ENCODE results near the gene TMEM192.

TMEM192 gene

DNA sequence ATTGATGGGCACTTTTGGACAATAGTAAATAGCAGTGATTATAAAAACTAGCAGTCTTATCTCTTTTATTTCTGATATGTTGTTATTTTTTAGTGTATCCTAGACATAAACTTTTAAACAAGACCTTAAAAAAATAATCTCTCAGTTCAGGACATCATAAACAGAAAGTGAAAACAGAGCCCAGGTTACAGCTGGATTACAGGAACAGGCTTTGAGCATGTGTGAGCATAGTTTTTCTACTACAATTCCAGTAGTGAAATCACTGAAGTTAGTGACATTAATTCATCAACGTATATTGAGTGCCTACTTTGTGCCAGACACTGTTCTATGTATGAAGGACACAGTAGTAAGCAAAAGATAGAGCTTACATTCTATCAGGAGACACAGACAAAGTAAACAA, 42.1 kb downstream of the TMEM192 start:
- Histone ChIP-seq H3K4me1 (ENCODE audit: low read length) (no peaks in the 10 kb centered on the region), H3K4me3 (ENCODE audit: low read length) (no peak overlapping the region), H3K79me2 (ENCODE audit: low read length) (no peaks in the 10 kb centered on the region), H3K4me2 (ENCODE audit: low read length) (no peak overlapping the region), H2AFZ (ENCODE audit: low read depth, low read length) (no peak overlapping the region), H3K27me3 (ENCODE audit: low read depth, low read length) (no peaks in the 10 kb centered on the region), H3K9me3 (ENCODE audit: insufficient read depth, low read length) (no peaks in the 10 kb centered on the region), H3K9ac (ENCODE audit: low read length) (no peak overlapping the region), H3K36me3 (replicated peaks; ENCODE audit: low read depth, low read length) (peaks cover 3% of the 10 kb centered on the region), H3K27ac (ENCODE audit: low read length) (no peak overlapping the region), H4K20me1 (ENCODE audit: insufficient read depth, low read length) (no peaks in the 10 kb centered on the region)
- TF ChIP-seq, protein P1, sequence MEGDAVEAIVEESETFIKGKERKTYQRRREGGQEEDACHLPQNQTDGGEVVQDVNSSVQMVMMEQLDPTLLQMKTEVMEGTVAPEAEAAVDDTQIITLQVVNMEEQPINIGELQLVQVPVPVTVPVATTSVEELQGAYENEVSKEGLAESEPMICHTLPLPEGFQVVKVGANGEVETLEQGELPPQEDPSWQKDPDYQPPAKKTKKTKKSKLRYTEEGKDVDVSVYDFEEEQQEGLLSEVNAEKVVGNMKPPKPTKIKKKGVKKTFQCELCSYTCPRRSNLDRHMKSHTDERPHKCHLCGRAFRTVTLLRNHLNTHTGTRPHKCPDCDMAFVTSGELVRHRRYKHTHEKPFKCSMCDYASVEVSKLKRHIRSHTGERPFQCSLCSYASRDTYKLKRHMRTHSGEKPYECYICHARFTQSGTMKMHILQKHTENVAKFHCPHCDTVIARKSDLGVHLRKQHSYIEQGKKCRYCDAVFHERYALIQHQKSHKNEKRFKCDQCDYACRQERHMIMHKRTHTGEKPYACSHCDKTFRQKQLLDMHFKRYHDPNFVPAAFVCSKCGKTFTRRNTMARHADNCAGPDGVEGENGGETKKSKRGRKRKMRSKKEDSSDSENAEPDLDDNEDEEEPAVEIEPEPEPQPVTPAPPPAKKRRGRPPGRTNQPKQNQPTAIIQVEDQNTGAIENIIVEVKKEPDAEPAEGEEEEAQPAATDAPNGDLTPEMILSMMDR (IDR thresholded peaks at IDR 0.05; ENCODE audit: low read depth, low read length), result no peak

DNA sequence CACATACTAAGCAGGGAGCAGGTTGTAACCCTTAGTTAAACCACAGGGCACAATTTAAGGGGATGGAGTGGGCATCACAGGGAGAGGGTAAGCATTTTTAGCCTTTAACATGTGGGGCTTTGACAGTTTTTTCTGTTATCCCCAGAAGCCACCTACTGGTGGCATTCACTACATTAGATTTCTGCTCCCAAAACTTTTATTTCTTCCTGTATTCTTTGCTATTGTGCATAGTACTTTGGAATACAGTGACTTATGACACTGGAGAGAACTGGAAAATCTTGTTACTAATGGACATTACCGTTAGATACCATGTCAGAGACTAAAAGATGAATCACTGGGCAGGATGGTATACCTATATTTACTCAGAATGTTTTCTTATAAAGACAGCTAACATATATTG, 51.7 kb downstream of the TMEM192 start:
- no peak overlapping the region for H2AFZ ChIP-seq (ENCODE audit: low read depth, low read length)
- H3K4me3 ChIP-seq (ENCODE audit: low read length), result no peak overlapping the region
- H3K9me3 ChIP-seq (ENCODE audit: insufficient read depth, low read length), result no peaks in the 10 kb centered on the region

DNA sequence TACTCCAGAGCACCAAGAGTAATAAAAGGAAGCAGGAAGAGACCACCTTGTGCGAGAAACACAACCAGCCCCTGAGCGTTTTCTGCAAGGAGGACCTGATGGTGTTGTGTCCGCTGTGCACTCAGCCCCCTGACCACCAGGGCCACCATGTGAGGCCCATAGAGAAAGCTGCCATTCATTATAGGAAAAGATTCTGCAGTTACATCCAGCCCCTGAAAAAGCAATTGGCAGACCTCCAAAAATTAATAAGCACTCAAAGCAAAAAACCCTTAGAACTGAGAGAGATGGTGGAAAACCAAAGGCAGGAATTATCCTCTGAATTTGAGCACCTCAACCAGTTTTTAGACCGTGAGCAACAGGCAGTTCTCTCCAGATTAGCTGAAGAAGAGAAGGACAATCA, 53.3 kb downstream of the TMEM192 start:
- no peaks in the 10 kb centered on the region for H3K27me3 ChIP-seq (ENCODE audit: low read depth, low read length)
- no peaks in the 10 kb centered on the region for H4K20me1 ChIP-seq (ENCODE audit: insufficient read depth, low read length)
- TF ChIP-seq, protein P1 (IDR thresholded peaks at IDR 0.05; ENCODE audit: low read depth, low read length), result no peak
- TF ChIP-seq EZH2phosphoT487 (IDR thresholded peaks at IDR 0.05; ENCODE audit: low read depth), result no peak
- H3K36me3 ChIP-seq (replicated peaks; ENCODE audit: low read depth, low read length), result no peaks in the 10 kb centered on the region
- H3K4me3 ChIP-seq (ENCODE audit: low read length), result no peak overlapping the region
- no peak overlapping the region for H3K9ac ChIP-seq (ENCODE audit: low read length)
- H3K4me2 ChIP-seq (ENCODE audit: low read length), result no peak overlapping the region
- no peak overlapping the region for H3K27ac ChIP-seq (ENCODE audit: low read length)
- no peaks in the 10 kb centered on the region for H3K4me1 ChIP-seq (ENCODE audit: low read length)
- H3K79me2 ChIP-seq (ENCODE audit: low read length), result no peaks in the 10 kb centered on the region
- no peaks in the 10 kb centered on the region for H3K9me3 ChIP-seq (ENCODE audit: insufficient read depth, low read length)
- H2AFZ ChIP-seq (ENCODE audit: low read depth, low read length), result no peak overlapping the region

More for the DNA sequence above, 51.7 kb downstream of the TMEM192 start:
- H3K4me2 ChIP-seq (ENCODE audit: low read length), result no peak overlapping the region
- H3K9ac ChIP-seq (ENCODE audit: low read length), result no peak overlapping the region
- no peak overlapping the region for H3K27ac ChIP-seq (ENCODE audit: low read length)
- no peaks in the 10 kb centered on the region for H4K20me1 ChIP-seq (ENCODE audit: insufficient read depth, low read length)
- no peaks in the 10 kb centered on the region for H3K79me2 ChIP-seq (ENCODE audit: low read length)
- no peaks in the 10 kb centered on the region for H3K36me3 ChIP-seq (replicated peaks; ENCODE audit: low read depth, low read length)
- no peak for TF ChIP-seq EZH2phosphoT487 (IDR thresholded peaks at IDR 0.05; ENCODE audit: low read depth)
- TF ChIP-seq, protein P1 (IDR thresholded peaks at IDR 0.05; ENCODE audit: low read depth, low read length), result peak; percentile 49
- H3K4me1 ChIP-seq (ENCODE audit: low read length), result no peaks in the 10 kb centered on the region
- H3K27me3 ChIP-seq (ENCODE audit: low read depth, low read length), result no peaks in the 10 kb centered on the region

DNA sequence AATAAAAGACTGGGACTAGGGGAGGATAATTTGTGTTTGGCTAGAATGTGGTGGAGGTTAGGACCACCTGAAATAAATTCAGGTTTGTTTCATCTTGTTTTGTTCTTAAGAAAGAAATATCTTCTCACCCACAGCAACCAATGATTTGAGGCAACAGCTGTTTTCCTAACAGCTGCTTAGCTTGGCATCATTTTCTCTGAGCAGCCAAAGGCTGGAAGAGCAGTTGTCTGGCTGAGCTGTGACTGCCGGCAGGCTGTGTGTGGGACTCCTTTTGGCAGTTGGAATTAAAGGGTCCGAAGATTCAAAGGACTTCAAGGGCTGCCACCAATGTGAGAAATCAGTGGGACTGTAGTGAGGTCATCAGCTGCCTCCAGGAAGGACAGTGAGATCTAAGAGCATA, 54.0 kb downstream of the TMEM192 start:
- no peaks in the 10 kb centered on the region for H3K27me3 ChIP-seq (ENCODE audit: low read depth, low read length)
- no peaks in the 10 kb centered on the region for H4K20me1 ChIP-seq (ENCODE audit: insufficient read depth, low read length)
- H2AFZ ChIP-seq (ENCODE audit: low read depth, low read length), result no peak overlapping the region
- no peaks in the 10 kb centered on the region for H3K4me1 ChIP-seq (ENCODE audit: low read length)
- H3K9ac ChIP-seq (ENCODE audit: low read length), result no peak overlapping the region
- no peaks in the 10 kb centered on the region for H3K9me3 ChIP-seq (ENCODE audit: insufficient read depth, low read length)
- H3K79me2 ChIP-seq (ENCODE audit: low read length), result no peaks in the 10 kb centered on the region
- no peak overlapping the region for H3K4me2 ChIP-seq (ENCODE audit: low read length)
- H3K4me3 ChIP-seq (ENCODE audit: low read length), result no peak overlapping the region
- TF ChIP-seq, protein P1 (IDR thresholded peaks at IDR 0.05; ENCODE audit: low read depth, low read length), result no peak
- no peak for TF ChIP-seq EZH2phosphoT487 (IDR thresholded peaks at IDR 0.05; ENCODE audit: low read depth)
- H3K36me3 ChIP-seq (replicated peaks; ENCODE audit: low read depth, low read length), result no peaks in the 10 kb centered on the region
- no peak overlapping the region for H3K27ac ChIP-seq (ENCODE audit: low read length)

All from OCI-LY3 (cell line).